ENCODE results near the gene ETV7. TPM values are rescaled to one million over a fixed set of nuclear protein-coding genes. Genes with fewer than 3 reads are reported as not detected.

ETV7 gene
- total and polyA plus RNA-seq, 9 donors = 1.1 to 3.7 (median 1.7) TPM

- intact Hi-C loops (cut with DNase I) = no loop called here
- Histone ChIP-seq H3K4me1 (ENCODE audit: insufficient read depth) (peaks cover 8% of the 10 kb centered on the region), H3K9me3 (no peaks in the 10 kb centered on the region), H3K27me3 (no peaks in the 10 kb centered on the region), H3K4me3 (no peak overlapping the region), H3K27ac (no peak overlapping the region), H3K36me3 (no peaks in the 10 kb centered on the region)
- WGBS, 3 donors = 82 to 95% (median 91%) methylated on average over 5 of the region's 5 CpGs
- DNase-seq = no peak
- no peak for TF ChIP-seq POLR2A (IDR thresholded peaks at IDR 0.05)
- TF ChIP-seq EP300 (IDR thresholded peaks at IDR 0.05) = no peak
- TF ChIP-seq CTCF (IDR thresholded peaks at IDR 0.05) = no peak
Observed at GRCh38 chr6:36336208-36336710, 51.2 kb downstream of the ETV7 start.

- Histone ChIP-seq H3K9me3 (no peaks in the 10 kb centered on the region), H3K27ac (no peak overlapping the region), H3K4me3 (no peak overlapping the region), H3K4me1 (ENCODE audit: insufficient read depth) (peaks cover 8% of the 10 kb centered on the region), H3K36me3 (no peaks in the 10 kb centered on the region), H3K27me3 (no peaks in the 10 kb centered on the region)
- no peak for TF ChIP-seq EP300 (IDR thresholded peaks at IDR 0.05)
- TF ChIP-seq CTCF (IDR thresholded peaks at IDR 0.05) = no peak
- TF ChIP-seq POLR2A (IDR thresholded peaks at IDR 0.05) = no peak
- WGBS, 3 donors = 86 to 94% (median 93%) methylated on average over 14 of the region's 14 CpGs
- no peak for DNase-seq
- intact Hi-C loops (cut with DNase I) = no loop called here
Observed at GRCh38 chr6:36335465-36336207, 51.8 kb downstream of the ETV7 start.

- Histone ChIP-seq H3K36me3 (no peaks in the 10 kb centered on the region), H3K27ac (peak overlapping the region in 1 of 2 donors; percentile 21), H3K4me1 (ENCODE audit: insufficient read depth) (peaks cover 7% of the 10 kb centered on the region), H3K9me3 (no peaks in the 10 kb centered on the region), H3K27me3 (no peaks in the 10 kb centered on the region), H3K4me3 (no peak overlapping the region)
- intact Hi-C loops (cut with DNase I) = no loop called here
- WGBS, 3 donors = 70 to 80% (median 75%) methylated on average over 14 of the region's 14 CpGs
- no peak for TF ChIP-seq POLR2A (IDR thresholded peaks at IDR 0.05)
- TF ChIP-seq EP300 (IDR thresholded peaks at IDR 0.05) = no peak
- TF ChIP-seq CTCF (IDR thresholded peaks at IDR 0.05) = no peak
- no peak for DNase-seq
Observed at GRCh38 chr6:36334832-36335459, 52.5 kb downstream of the ETV7 start.

- Histone ChIP-seq H3K27me3 (no peaks in the 10 kb centered on the region), H3K9me3 (no peaks in the 10 kb centered on the region), H3K4me1 (ENCODE audit: insufficient read depth) (peaks cover 7% of the 10 kb centered on the region), H3K27ac (peak overlapping the region in 1 of 2 donors; percentile 21), H3K36me3 (no peaks in the 10 kb centered on the region), H3K4me3 (no peak overlapping the region)
- intact Hi-C loops (cut with DNase I) = no loop called here
- WGBS, 3 donors = 12 to 14% (median 13%) methylated on average over 20 of the region's 20 CpGs
- TF ChIP-seq EP300 (IDR thresholded peaks at IDR 0.05) (no peak), POLR2A (IDR thresholded peaks at IDR 0.05) (no peak), CTCF (IDR thresholded peaks at IDR 0.05) (no peak)
- DNase-seq = peak in 4 of 5 donors; percentile 38 to 60 (median 54)
Observed at GRCh38 chr6:36333931-36334725, 53.3 kb downstream of the ETV7 start.

Data from ovary (tissue), 9 donors.